EL (cell line): ENCODE results near the gene HS6ST3.
"Not testable (repeated sequence)": the region's sequence is repeated elsewhere in the genome, so short reads cannot be mapped to it uniquely, and the experiment has no call there.

Experiments
- DNase-seq: peaks from one replicate; pipeline ENCODE4 v3.0.0-alpha.2; 2016

HS6ST3 gene

GRCh38 chr13:96093296-96094006, 3.5 kb downstream of the HS6ST3 start:
- DNase-seq, result no peak

DNA sequence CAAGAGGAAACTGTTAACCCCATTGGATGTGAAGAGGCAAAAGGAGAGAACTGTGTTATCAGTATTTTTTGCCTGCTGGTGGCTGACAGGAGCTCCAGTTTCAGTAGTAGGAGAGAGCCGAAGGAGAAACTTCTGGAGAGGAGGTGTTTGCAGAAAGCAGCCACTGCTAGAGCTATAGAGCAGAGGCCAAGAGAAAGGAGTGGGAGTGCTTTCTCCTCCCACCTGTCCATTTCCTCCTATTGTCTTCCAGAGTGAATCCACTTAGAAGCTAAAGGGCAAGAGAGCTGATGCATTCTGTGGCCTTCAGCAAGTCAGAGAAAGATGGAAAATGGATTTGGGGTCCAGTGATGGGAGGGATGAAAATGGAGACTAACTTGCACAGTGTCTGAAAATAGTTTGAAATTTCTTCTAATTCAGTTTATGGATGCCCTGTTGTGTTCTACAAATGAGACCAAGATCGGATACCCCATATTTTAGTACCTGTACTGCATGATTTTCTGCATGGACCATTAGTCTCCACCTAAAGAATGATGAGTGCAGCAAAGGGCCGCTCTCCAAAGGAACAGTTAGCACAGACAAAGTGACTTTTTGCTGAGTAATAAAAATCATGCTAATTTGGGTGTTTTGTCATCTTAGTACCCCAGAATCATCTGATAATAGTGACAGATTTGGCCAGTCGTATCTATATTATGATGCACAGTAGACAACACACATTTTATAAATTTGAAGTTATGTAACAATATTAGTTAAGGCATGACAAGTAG, 10.7 kb downstream of the HS6ST3 start:
- no peak for DNase-seq

- no peak for DNase-seq
These were observed 14.6 kb downstream of the HS6ST3 start for GRCh38 chr13:96104516-96104915.

- DNase-seq, result not testable (repeated sequence)
These were observed 18.2 kb downstream of the HS6ST3 start for GRCh38 chr13:96108072-96108471.

GRCh38 chr13:96109125-96109524, 19.2 kb downstream of the HS6ST3 start:
- DNase-seq, result no peak

DNA sequence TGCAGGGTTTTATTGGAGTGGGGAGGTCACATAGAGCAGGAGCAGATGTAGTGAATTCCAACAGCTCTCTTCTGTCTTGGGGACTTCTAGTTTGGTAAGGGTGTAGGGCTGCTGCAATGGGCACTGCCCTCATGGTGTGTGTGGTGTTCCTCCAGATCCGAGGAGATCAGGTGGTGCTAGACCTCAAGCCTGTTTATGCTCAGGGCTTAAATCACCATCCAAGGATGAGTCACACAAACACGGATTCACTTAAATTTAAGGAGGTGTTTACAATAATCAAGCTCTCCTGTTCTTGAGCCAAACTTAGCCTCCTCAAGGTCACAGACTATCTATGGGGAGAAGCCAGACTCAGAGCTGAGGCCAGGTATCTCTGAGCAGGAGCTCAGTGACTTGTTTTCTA, 23.0 kb downstream of the HS6ST3 start:
- no peak for DNase-seq

GRCh38 chr13:96115368-96115767, 25.5 kb downstream of the HS6ST3 start:
- not testable (repeated sequence) for DNase-seq

GRCh38 chr13:96119921-96120320, 30.0 kb downstream of the HS6ST3 start:
- no peak for DNase-seq

DNA sequence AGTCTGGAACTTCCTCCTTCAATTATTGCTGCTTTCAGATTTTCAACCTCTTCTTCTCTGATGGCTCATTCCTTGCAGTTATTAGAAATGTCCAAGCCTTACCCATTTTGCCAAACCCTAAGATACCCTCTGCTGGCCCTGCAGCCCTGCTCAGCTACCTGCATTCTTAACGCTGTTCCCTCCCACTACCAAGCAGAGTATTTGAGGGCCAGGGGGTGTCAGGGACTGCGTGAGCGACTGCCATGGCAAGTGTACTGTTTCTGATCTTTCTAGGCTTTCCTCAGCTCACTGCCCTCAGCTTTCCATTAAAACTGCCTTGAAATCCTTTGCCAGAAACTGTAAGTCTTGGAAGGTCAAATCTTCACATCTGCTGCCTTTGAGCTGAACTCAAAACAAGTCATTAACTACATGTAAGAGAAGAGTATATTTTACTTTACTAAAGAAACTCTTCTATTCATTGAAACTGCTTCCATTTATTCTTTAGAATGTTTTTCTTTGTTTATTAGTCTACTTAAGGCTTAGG, 41.0 kb downstream of the HS6ST3 start:
- DNase-seq, result no peak

GRCh38 chr13:96141032-96141431, 51.1 kb downstream of the HS6ST3 start:
- peak; percentile 5 for DNase-seq

- DNase-seq, result no peak
These were observed 69.8 kb downstream of the HS6ST3 start for GRCh38 chr13:96159725-96160124.

DNA sequence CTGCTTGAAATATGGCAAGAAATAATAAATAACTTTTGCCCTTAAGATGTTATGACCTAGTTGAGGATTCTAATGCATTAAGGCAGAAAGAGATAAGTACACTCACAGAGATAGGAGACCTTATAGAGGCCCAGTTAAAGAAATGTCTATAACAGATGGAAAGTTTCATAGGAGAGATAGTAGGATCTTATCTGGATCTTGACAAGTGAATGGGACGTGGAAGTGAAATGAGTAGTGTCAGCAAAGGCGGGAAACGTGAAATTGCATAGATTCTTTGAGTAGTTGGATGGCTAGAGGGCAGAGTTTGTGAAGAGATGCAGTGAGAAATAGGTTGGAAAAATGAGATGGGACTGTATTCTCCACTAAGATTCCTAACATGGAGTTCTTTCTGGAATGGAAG, 71.2 kb downstream of the HS6ST3 start:
- no peak for DNase-seq

DNA sequence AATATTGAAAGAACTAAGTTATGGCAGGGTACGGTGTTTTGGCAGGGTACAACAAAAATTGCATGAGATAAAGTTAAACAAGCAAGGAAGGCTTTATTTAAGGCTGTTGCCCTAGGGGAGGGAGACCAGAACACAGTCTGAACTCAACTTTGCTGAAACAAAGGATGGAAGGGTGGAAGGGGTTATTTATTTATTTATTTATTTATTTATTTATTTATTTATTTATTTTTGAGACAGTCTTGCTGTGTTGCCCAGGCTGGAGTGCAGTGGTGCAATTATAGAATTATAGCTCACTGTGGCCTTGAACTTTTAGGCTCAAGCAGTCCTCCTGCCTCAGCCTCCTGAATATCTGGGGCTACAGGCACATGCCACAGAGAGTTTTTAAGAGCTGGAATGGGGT, 75.9 kb downstream of the HS6ST3 start:
- no peak for DNase-seq

DNA sequence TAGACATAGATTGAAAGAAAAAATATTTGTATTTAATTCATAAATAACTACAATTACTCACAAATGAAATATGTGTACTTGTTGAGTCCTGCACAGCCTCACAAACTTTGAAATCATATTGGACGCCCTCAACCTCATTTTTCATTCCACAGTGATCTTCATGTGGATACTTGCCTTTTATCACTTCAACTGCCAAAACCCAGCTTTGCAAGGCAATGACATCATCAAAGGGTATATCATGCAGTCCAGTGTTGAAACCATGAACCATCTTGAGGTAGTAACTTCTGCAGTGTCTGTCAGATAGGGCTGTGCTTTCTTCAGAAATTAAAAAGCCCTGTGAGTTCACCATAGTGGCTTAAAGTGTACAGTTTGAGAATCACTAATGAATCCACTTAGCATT, 82.2 kb downstream of the HS6ST3 start:
- no peak for DNase-seq

DNA sequence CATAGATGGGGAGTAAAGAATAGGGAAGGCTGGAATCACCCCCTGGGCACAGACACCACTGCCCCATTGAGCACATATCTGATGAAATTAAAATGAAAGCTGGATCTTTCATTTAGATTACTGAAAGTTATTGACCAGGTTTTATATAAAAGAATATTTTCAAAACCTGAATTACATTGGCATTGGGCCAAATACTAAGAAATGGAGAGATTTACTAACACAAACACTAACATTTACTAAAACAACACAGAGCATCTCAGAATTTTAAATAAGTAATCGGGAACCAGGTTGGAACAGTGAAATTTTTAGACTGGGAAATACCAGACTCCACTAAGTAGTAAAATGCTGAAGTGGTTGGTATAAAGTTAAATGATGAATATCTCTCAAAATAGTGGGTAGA, 88.9 kb downstream of the HS6ST3 start:
- no peak for DNase-seq

GRCh38 chr13:96179309-96179708, 89.4 kb downstream of the HS6ST3 start:
- DNase-seq, result no peak

GRCh38 chr13:96181911-96182310, 92.0 kb downstream of the HS6ST3 start:
- DNase-seq, result no peak

DNA sequence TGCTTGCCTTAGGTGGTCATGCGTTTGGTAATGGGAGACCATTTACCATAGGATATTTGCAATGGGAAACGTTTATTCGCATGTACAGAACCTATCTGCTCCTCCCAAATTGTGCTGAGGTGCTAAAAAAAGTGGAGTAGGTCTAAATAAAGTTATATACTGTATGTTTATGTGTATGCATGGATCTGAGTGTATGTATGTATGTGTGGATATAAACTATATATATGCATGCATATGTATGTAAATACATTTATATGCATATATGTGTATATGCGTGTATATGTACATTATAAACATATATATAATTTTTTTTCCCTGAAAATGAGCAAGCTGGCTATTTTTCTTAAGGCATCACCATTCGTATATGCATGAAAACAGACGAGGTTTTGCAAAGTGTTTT, 95.9 kb downstream of the HS6ST3 start:
- DNase-seq, result no peak

- no peak for DNase-seq
These were observed 101.5 kb downstream of the HS6ST3 start for GRCh38 chr13:96191367-96191766.

DNA sequence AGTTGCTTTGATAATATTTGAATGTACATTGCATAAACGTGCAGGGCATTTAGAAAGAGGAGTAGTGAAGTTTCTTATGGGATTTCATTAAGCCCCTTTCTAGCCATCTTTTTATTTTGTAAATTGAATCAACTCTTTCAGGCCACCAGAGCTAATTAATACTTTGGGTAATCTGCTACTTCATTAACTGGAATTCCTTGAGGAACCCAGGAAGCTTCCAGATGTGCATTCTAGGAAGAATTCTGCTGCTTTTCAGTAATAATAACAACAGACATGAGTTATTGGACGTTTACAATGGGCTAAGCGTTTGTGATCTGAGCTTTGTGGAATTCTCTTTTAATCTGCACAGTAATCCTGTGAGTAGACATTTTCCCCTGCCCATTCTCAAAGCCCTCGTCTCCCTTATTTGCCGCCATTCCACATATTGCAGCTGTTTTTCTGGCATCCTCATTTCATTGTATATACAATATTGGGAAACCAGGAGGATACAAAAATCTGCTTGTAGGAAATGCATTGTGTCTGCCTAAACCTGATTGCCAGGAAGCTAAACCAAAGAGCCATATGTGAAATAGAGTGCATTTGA, 103.9 kb downstream of the HS6ST3 start:
- DNase-seq, result no peak

- no peak for DNase-seq
These were observed 108.1 kb downstream of the HS6ST3 start for GRCh38 chr13:96198038-96198437.

DNA sequence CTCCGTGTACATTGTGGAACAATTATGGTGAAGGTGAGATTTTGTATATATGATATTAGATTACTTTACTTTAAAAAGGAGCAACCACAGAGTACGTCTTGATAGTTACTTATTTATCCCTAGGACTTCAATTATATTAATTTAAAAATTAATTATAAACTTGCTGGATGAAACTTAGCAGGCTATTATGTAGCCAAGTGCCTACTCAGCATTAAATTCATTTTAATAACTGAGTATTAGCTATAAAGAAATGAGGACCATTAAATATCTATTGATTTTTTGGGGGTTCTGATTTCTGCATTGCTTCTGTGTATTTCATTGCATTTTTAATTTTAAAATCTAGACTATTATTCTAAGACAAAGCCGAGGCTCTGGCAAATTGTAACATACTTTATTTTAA, 109.4 kb downstream of the HS6ST3 start:
- no peak for DNase-seq

GRCh38 chr13:96200810-96201209, 110.9 kb downstream of the HS6ST3 start:
- DNase-seq, result no peak

GRCh38 chr13:96202315-96202714, 112.4 kb downstream of the HS6ST3 start:
- no peak for DNase-seq
